Loucy (cell line): ENCODE measurements around the gene KLHL41.

Experiments
- H2AFZ ChIP-seq: fragments of 200-600 bp; sonication (generic); 2 replicates; pipeline ENCODE4 v1.6.0; 2016; ENCODE audit warnings: antibody characterized with exemption, mild to moderate bottlenecking, low read length, moderate library complexity
- H3F3A ChIP-seq: fragments of 200-600 bp; 2 replicates; pipeline ENCODE4 v1.6.0; 2016; ENCODE audit warnings: antibody characterized with exemption, low read depth, mild to moderate bottlenecking
- H3K27me3 ChIP-seq: fragments of 200-600 bp; sonication (generic); 2 replicates; pipeline ENCODE4 v1.6.1; 2014; ENCODE audit warnings: low read length, mild to moderate bottlenecking; ENCODE audit not compliant: insufficient read depth, poor library complexity, severe bottlenecking
- H3K36me3 ChIP-seq: fragments of 200-600 bp; sonication (generic); 2 replicates; pipeline ENCODE4 v1.6.1; 2016; ENCODE audit warnings: low read length; ENCODE audit not compliant: insufficient read depth
- H3K4me1 ChIP-seq: fragments of 200-600 bp; sonication (generic); 2 replicates; pipeline ENCODE4 v1.5.1; 2014; ENCODE audit warnings: low read length, mild to moderate bottlenecking; ENCODE audit not compliant: insufficient read depth, poor library complexity, severe bottlenecking
- H3K4me2 ChIP-seq: fragments of 200-600 bp; sonication (generic); 2 replicates; pipeline ENCODE4 v1.6.0; 2014; ENCODE audit warnings: antibody characterized with exemption, low read length, low read depth, mild to moderate bottlenecking; ENCODE audit not compliant: poor library complexity, severe bottlenecking
- H3K4me3 ChIP-seq: fragments of 200-600 bp; sonication (generic); 2 replicates; pipeline ENCODE4 v1.5.1; 2014; ENCODE audit warnings: low read length, mild to moderate bottlenecking, mixed read lengths; ENCODE audit not compliant: poor library complexity, severe bottlenecking
- H3K79me2 ChIP-seq: fragments of 200-600 bp; sonication (generic); 2 replicates; pipeline ENCODE4 v1.6.1; 2014; ENCODE audit warnings: low read length; ENCODE audit not compliant: insufficient read depth
- H3K9ac ChIP-seq: fragments of 200-600 bp; sonication (generic); 2 replicates; pipeline ENCODE4 v1.6.0; 2014; ENCODE audit warnings: mild to moderate bottlenecking, low read depth, low read length, moderate library complexity; ENCODE audit not compliant: poor library complexity, severe bottlenecking
- H3K9me2 ChIP-seq: fragments of 200-600 bp; sonication (generic); replicated peaks from 2 replicates; pipeline ENCODE4 v1.6.1; 2016; ENCODE audit warnings: low read depth, low read length, mixed read lengths
- H3K9me3 ChIP-seq: fragments of 200-600 bp; sonication (generic); 2 replicates; pipeline ENCODE4 v1.6.1; 2014; ENCODE audit warnings: mild to moderate bottlenecking, antibody characterized with exemption, low read length, low read depth; ENCODE audit not compliant: insufficient read depth
- H4K20me1 ChIP-seq: fragments of 200-600 bp; sonication (generic); 2 replicates; pipeline ENCODE4 v1.6.0; 2014; ENCODE audit warnings: antibody characterized with exemption, low read length, mild to moderate bottlenecking; ENCODE audit not compliant: insufficient read depth, poor library complexity, severe bottlenecking
- CTCF ChIP-seq: fragments of 200-600 bp; sonication (generic); conservative IDR thresholded peaks from 2 replicates; pipeline ENCODE4 v1.5.1; 2014; ENCODE audit warnings: mild to moderate bottlenecking, antibody characterized with exemption, low read length
- EZH2phosphoT487 ChIP-seq: fragments of 200-600 bp; IDR thresholded peaks from 2 replicates; pipeline ENCODE4 v1.6.1; 2018; ENCODE audit warnings: antibody characterized with exemption, mild to moderate bottlenecking, moderate library complexity, borderline replicate concordance

Gene KLHL41

GRCh38 chr2:169571571-169571970, 62.1 kb downstream of the KLHL41 start:
- no peaks in the 10 kb centered on the region for H3F3A ChIP-seq
- no peak for TF ChIP-seq CTCF
- TF ChIP-seq EZH2phosphoT487: no peak
- H3K9me2 ChIP-seq: no peaks in the 10 kb centered on the region
- no peaks in the 10 kb centered on the region for H3K27me3 ChIP-seq
- no peaks in the 10 kb centered on the region for H3K36me3 ChIP-seq
- H3K9me3 ChIP-seq: no peaks in the 10 kb centered on the region
- H3K4me2 ChIP-seq: peak overlapping the region; percentile 78
- no peak overlapping the region for H2AFZ ChIP-seq
- H3K4me3 ChIP-seq: peak overlapping the region; percentile 88
- peak overlapping the region; percentile 44 for H3K9ac ChIP-seq
- H4K20me1 ChIP-seq: peaks cover 23% of the 10 kb centered on the region
- H3K4me1 ChIP-seq: peaks cover 33% of the 10 kb centered on the region
- H3K79me2 ChIP-seq: peaks cover 46% of the 10 kb centered on the region

GRCh38 chr2:169572189-169572588, 62.7 kb downstream of the KLHL41 start:
- H3K4me3 ChIP-seq: peak overlapping the region; percentile 88

GRCh38 chr2:169572821-169573159, 63.3 kb downstream of the KLHL41 start:
- TF ChIP-seq CTCF (no peak), EZH2phosphoT487 (no peak)
- peak overlapping the region; percentile 83; the same call in 1 of the 2 replicates for H2AFZ ChIP-seq
- H3K9me3 ChIP-seq: no peaks in the 10 kb centered on the region
- H3F3A ChIP-seq: no peaks in the 10 kb centered on the region
- peak overlapping the region; percentile 71 for H3K9ac ChIP-seq
- H3K9me2 ChIP-seq: no peaks in the 10 kb centered on the region
- H3K79me2 ChIP-seq: peaks cover 46% of the 10 kb centered on the region
- peaks cover 31% of the 10 kb centered on the region for H3K4me1 ChIP-seq
- peak overlapping the region; percentile 88 for H3K4me3 ChIP-seq
- H4K20me1 ChIP-seq: peaks cover 20% of the 10 kb centered on the region
- H3K27me3 ChIP-seq: no peaks in the 10 kb centered on the region
- peak overlapping the region; percentile 78 for H3K4me2 ChIP-seq
- no peaks in the 10 kb centered on the region for H3K36me3 ChIP-seq

More at GRCh38 chr2:169572189-169572588, 62.7 kb downstream of the KLHL41 start:
- Histone ChIP-seq H4K20me1 (peaks cover 23% of the 10 kb centered on the region), H3K9me2 (no peaks in the 10 kb centered on the region), H2AFZ (no peak overlapping the region), H3K9ac (peak overlapping the region; percentile 44), H3F3A (no peaks in the 10 kb centered on the region), H3K9me3 (no peaks in the 10 kb centered on the region), H3K27me3 (no peaks in the 10 kb centered on the region), H3K79me2 (peaks cover 46% of the 10 kb centered on the region), H3K36me3 (no peaks in the 10 kb centered on the region), H3K4me1 (peaks cover 33% of the 10 kb centered on the region), H3K4me2 (peak overlapping the region; percentile 78)
- TF ChIP-seq EZH2phosphoT487 (no peak), CTCF (no peak)
